H1 (cell line): ENCODE results near the gene MCF2L.

Experiments used
- CTCF ChIP-seq, 3 experiments: IDR thresholded peaks; 1 replicate in 2 of 3; 2 replicates in 1 of 3; pipeline versions ENCODE4 v1.5.1 to v1.6.1; 2011; ENCODE audit warnings: low read length in 3 of 3, mild to moderate bottlenecking in 3 of 3, inconsistent platforms in 2 of 3, low read depth in 1 of 3, moderate library complexity in 1 of 3; ENCODE audit not compliant: insufficient read depth in 1 of 3; ENCODE audit errors: control extremely low read depth in 1 of 3
- POLR2A ChIP-seq, 2 experiments: IDR thresholded peaks; 1 replicate in 1 of 2; 2 replicates in 1 of 2; pipeline ENCODE4 v1.6.1; 2011; ENCODE audit warnings: low read depth in 2 of 2, low read length in 2 of 2, mild to moderate bottlenecking in 2 of 2; ENCODE audit errors: control extremely low read depth in 1 of 2
- SIX5 ChIP-seq: IDR thresholded peaks from 2 replicates; pipeline ENCODE4 v1.6.1; 2011; ENCODE audit warnings: mild to moderate bottlenecking, low read depth, low read length

GRCh38 chr13:113014752-113015745 lies 46.0 kb downstream of the MCF2L start:
- TF ChIP-seq SIX5: no peak
- no peak for TF ChIP-seq POLR2A (IDR thresholded peaks at IDR 0.05; ENCODE audit: control extremely low read depth in 1 of 2, low read depth in 2 of 2, low read length in 2 of 2)
- no peak for TF ChIP-seq CTCF (IDR thresholded peaks at IDR 0.05; ENCODE audit: control extremely low read depth in 1 of 3, insufficient read depth in 1 of 3, low read depth in 1 of 3, low read length in 3 of 3)
